Smooth muscle cell (in vitro differentiated cells): Measurements from ENCODE around the gene RRAS2. TPM values are rescaled to one million over a fixed set of nuclear protein-coding genes. Genes with fewer than 3 reads are reported as not detected.

Experiments
- DNase-seq: peaks from one replicate; lab custom pipeline; 2025; ENCODE audit not compliant: unreplicated experiment; lab: John Stamatoyannopoulos, UW
- H2AFZ ChIP-seq: fragments of 200-600 bp; sonication (generic); 2 replicates; pipeline ENCODE4 v1.6.0; 2016; ENCODE audit warnings: antibody characterized with exemption, low read depth, mild to moderate bottlenecking
- H3F3A ChIP-seq: fragments of 200-600 bp; sonication (generic); 2 replicates; pipeline ENCODE4 v1.6.0; 2017; ENCODE audit warnings: antibody characterized with exemption, low read depth
- H3K27ac ChIP-seq: fragments of 200-600 bp; sonication (generic); 2 replicates; pipeline ENCODE4 v1.5.1; 2016; ENCODE audit warnings: low read depth, mild to moderate bottlenecking
- H3K27me3 ChIP-seq: fragments of 200-600 bp; sonication (generic); 2 replicates; pipeline ENCODE4 v1.6.1; 2016; ENCODE audit warnings: low read depth, mild to moderate bottlenecking
- H3K36me3 ChIP-seq: fragments of 200-600 bp; sonication (generic); 2 replicates; pipeline ENCODE4 v1.5.1; 2016; ENCODE audit warnings: low read depth
- H3K4me1 ChIP-seq: fragments of 200-600 bp; sonication (generic); 2 replicates; pipeline ENCODE4 v1.5.1; 2016; ENCODE audit warnings: low read depth
- H3K4me2 ChIP-seq: fragments of 200-600 bp; sonication (generic); 2 replicates; pipeline ENCODE4 v1.6.0; 2016; ENCODE audit warnings: mild to moderate bottlenecking
- H3K4me3 ChIP-seq: fragments of 200-600 bp; sonication (generic); 2 replicates; pipeline ENCODE4 v1.5.1; 2016; ENCODE audit warnings: mild to moderate bottlenecking
- H3K79me2 ChIP-seq: fragments of 200-600 bp; sonication (generic); 2 replicates; pipeline ENCODE4 v1.6.0; 2016; ENCODE audit warnings: low read depth, mild to moderate bottlenecking
- H3K9ac ChIP-seq: fragments of 200-600 bp; sonication (generic); 2 replicates; pipeline ENCODE4 v1.6.0; 2016; ENCODE audit warnings: low read depth
- H3K9me3 ChIP-seq: fragments of 200-600 bp; sonication (generic); replicated peaks from 2 replicates; pipeline ENCODE4 v1.5.1; 2016; ENCODE audit warnings: low read depth
- H4K20me1 ChIP-seq: fragments of 200-600 bp; sonication (generic); 2 replicates; pipeline ENCODE4 v1.6.0; 2016; ENCODE audit warnings: low read depth
- WGBS: methylation state at CpG from one replicate; pipeline ENCODE4 v1.1.7; 2016; ENCODE audit warnings: low lambda C conversion rate; 5-methylcytosine and 5-hydroxymethylcytosine counted together
- polyA plus RNA-seq: library from polyadenylated mRNA; unstranded; fragments of >200 nt; fragmentation: Nextera tagmentation; extraction: Ambion mirVana; gene quantifications from 2 replicates; pipeline ENCODE4 v1.2.1, GENCODE V29; 2016
- total RNA-seq: library from RNA; depleted of rRNA; stranded (reverse); fragments of >200 nt; gene quantifications from 2 replicates; pipeline ENCODE4 v1.2.3, GENCODE V29; 2014
- TF ChIP-seq, protein P1 (sequence below): fragments of 200-600 bp; sonication (generic); IDR thresholded peaks from 2 replicates; pipeline ENCODE4 v1.5.1; 2017; ENCODE audit warnings: borderline replicate concordance, mild to moderate bottlenecking, antibody characterized with exemption; ENCODE audit not compliant: insufficient read depth, poor library complexity, severe bottlenecking

Gene RRAS2
- total and polyA plus RNA-seq, 2 experiments from 2014 or later, result 27.3 to 53.6 TPM

- Histone ChIP-seq H3K9ac (no peak overlapping the region), H3K9me3 (no peaks in the 10 kb centered on the region), H3K27ac (no peak overlapping the region), H4K20me1 (no peaks in the 10 kb centered on the region), H3K4me1 (no peaks in the 10 kb centered on the region), H3K27me3 (no peaks in the 10 kb centered on the region), H2AFZ (no peak overlapping the region), H3K4me3 (no peak overlapping the region), H3K36me3 (no peaks in the 10 kb centered on the region), H3K79me2 (no peaks in the 10 kb centered on the region), H3K4me2 (no peak overlapping the region), H3F3A (no peaks in the 10 kb centered on the region)
- TF ChIP-seq, protein P1, sequence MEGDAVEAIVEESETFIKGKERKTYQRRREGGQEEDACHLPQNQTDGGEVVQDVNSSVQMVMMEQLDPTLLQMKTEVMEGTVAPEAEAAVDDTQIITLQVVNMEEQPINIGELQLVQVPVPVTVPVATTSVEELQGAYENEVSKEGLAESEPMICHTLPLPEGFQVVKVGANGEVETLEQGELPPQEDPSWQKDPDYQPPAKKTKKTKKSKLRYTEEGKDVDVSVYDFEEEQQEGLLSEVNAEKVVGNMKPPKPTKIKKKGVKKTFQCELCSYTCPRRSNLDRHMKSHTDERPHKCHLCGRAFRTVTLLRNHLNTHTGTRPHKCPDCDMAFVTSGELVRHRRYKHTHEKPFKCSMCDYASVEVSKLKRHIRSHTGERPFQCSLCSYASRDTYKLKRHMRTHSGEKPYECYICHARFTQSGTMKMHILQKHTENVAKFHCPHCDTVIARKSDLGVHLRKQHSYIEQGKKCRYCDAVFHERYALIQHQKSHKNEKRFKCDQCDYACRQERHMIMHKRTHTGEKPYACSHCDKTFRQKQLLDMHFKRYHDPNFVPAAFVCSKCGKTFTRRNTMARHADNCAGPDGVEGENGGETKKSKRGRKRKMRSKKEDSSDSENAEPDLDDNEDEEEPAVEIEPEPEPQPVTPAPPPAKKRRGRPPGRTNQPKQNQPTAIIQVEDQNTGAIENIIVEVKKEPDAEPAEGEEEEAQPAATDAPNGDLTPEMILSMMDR, result no peak
- no peak for DNase-seq
Measured at GRCh38 chr11:14369598-14369997, 10.6 kb upstream of the RRAS2 start.

GRCh38 chr11:14366936-14367335 is 8.0 kb upstream of the RRAS2 start:
- Histone ChIP-seq H3K4me1 (no peaks in the 10 kb centered on the region), H3K27me3 (no peaks in the 10 kb centered on the region), H3K36me3 (no peaks in the 10 kb centered on the region), H3K27ac (no peak overlapping the region), H3K9ac (no peak overlapping the region), H4K20me1 (no peaks in the 10 kb centered on the region), H3K79me2 (no peaks in the 10 kb centered on the region), H3K9me3 (no peaks in the 10 kb centered on the region), H2AFZ (no peak overlapping the region), H3K4me2 (no peak overlapping the region), H3K4me3 (no peak overlapping the region), H3F3A (no peaks in the 10 kb centered on the region)
- no peak for DNase-seq
- TF ChIP-seq, protein P1, result no peak

DNA sequence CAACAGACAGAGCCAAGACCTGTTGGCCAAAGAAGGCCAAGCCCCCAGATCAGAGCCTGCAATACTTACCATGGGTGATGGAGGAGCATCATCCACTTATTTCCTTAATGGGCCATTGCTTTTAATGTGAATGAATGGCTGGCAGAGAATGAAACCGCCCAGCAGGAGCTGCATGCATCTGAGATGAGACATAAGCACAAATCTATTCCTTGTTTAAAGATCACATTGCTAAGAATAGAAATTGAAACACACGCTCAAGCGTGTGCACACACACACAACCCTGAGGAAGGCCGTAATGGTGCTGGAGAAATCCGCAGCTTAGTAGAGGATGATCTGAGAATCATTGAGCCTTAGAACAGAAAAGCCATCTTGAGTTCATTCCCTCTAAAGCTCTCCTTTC is 5.3 kb upstream of the RRAS2 start:
- H3K4me3 ChIP-seq, result no peak overlapping the region
- TF ChIP-seq, protein P1, result no peak
- H2AFZ ChIP-seq, result no peak overlapping the region
- WGBS, result 95% methylated on average over 5 of the region's 5 CpGs
- H3K9ac ChIP-seq, result no peak overlapping the region
- H3F3A ChIP-seq, result no peaks in the 10 kb centered on the region
- no peaks in the 10 kb centered on the region for H3K4me1 ChIP-seq
- no peaks in the 10 kb centered on the region for H3K36me3 ChIP-seq
- no peaks in the 10 kb centered on the region for H3K27me3 ChIP-seq
- no peaks in the 10 kb centered on the region for H4K20me1 ChIP-seq
- no peak for DNase-seq
- no peaks in the 10 kb centered on the region for H3K79me2 ChIP-seq
- H3K4me2 ChIP-seq, result no peak overlapping the region
- no peaks in the 10 kb centered on the region for H3K9me3 ChIP-seq
- no peak overlapping the region for H3K27ac ChIP-seq

DNA sequence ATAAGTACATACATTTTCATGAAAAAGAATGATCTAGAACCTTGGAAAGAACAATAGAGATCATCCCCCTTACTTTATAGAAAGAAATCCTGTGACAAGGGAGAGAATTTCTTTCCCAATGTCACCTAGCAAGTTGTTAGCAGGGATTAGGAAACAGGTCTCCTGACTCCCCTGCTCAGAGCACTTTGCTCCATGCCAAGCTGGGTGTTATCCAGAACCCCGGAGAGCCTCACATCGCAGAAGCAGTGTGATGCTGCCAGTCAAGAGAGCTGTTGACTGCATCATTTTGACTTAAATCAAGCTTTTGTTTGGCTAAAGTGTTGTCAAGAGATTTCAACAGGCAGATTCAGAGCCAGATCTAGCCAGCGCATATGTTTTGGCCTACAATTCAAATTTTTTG is 3.6 kb upstream of the RRAS2 start:
- Histone ChIP-seq H3K79me2 (peaks cover under 1% of the 10 kb centered on the region), H3K9ac (no peak overlapping the region), H2AFZ (no peak overlapping the region), H3K4me3 (no peak overlapping the region), H3K4me2 (no peak overlapping the region), H3K9me3 (no peaks in the 10 kb centered on the region), H3K27me3 (no peaks in the 10 kb centered on the region), H4K20me1 (peaks cover 3% of the 10 kb centered on the region), H3K4me1 (peaks cover 1% of the 10 kb centered on the region), H3F3A (no peaks in the 10 kb centered on the region), H3K36me3 (no peaks in the 10 kb centered on the region), H3K27ac (no peak overlapping the region)
- WGBS, result 92% methylated on average over 3 of the region's 3 CpGs
- TF ChIP-seq, protein P1, result no peak
- DNase-seq, result no peak
